Measurements from ENCODE around the gene PHRF1. TPM values are rescaled to one million over a fixed set of nuclear protein-coding genes. Genes with fewer than 3 reads are reported as not detected.
"Not testable (repeated sequence)": the region's sequence is repeated elsewhere in the genome, so short reads cannot be mapped to it uniquely, and the experiment has no call there.

Gene PHRF1
- total RNA-seq, 1 experiment from 2014 or later, result 43.9 TPM

DNA sequence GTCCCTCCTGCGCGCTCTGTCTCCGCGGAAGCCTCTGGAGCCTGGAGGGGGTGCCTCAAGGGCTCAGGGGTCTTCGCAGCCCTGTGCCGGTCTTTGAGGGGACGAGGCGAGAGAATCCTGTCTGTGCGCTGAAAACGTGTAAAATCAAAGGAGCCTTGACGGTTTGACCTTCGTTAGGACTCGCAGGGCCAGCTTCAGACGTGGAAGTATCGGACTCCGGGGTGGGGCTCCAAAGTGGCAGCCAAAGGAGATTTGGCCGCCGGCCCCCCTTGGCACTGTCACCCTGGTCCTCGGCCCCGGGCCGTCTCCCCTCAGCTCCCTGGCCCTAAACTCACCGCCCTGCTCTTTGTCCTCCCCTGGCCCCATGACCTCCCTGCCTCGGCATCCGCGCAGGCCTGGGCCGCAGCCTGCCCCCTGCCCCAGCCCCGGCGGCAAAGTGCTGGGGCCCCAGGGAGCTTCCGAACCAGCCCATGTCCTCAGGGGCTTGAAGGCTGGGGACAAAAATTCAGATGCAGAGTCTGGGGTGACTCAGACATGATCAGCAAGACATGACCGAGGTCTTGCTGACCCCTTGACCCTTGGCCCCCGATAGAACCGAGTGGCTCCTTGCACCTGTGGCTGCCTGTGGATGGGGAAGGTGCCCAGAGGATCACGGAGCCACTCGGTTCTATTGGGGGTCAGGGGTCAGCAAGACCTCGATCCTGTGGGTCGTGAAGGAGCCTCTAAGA is 6.9 kb upstream of the PHRF1 start:
- Histone ChIP-seq H3K4me3 (ENCODE audit: low read depth, low read length) (peak overlapping the region; percentile 78), H3K36me3 (ENCODE audit: control insufficient read depth, insufficient read depth, low read length) (0 out of 2 replicates have a peak, but pooled peaks cover 1% of the 10 kb centered on the region), H3K9me3 (no peaks in the 10 kb centered on the region), H3K4me1 (peaks cover 48% of the 10 kb centered on the region), H3K27me3 (replicated peaks; ENCODE audit: control insufficient read depth, insufficient read depth, low read length) (no peaks in the 10 kb centered on the region)
- BruUV-seq (replicated peaks), result TSS peak; percentile 47
- peaks cover 32% of the 10 kb centered on the region for H3K36me3 Mint-ChIP-seq (ENCODE audit: insufficient read depth, unreplicated experiment)
- H3K4me1 Mint-ChIP-seq (ENCODE audit: low read depth, unreplicated experiment), result peaks cover 10% of the 10 kb centered on the region
- intact Hi-C loops (cut with micrococcal nuclease; ENCODE audit: unreplicated experiment), result loop anchor here (5.0 to 10.0 kb wide), 2 partner anchors 48 to 125 kb away; partner anchors contain the start of genes DEAF1, IRF7 and TMEM80
- POLR2A ChIA-PET, result interaction anchor here (0.5 to 1.2 kb wide), 3 partner anchors 8 to 214 kb away, joined by 3 to 9 read pairs (median 3); no protein-coding TSS in a partner anchor
- CTCF ChIA-PET, result no interaction called here
- peak overlapping the region; percentile 32 for H3K27ac Mint-ChIP-seq (ENCODE audit: unreplicated experiment)
- peak overlapping the region; percentile 73 for H3K4me3 Mint-ChIP-seq (ENCODE audit: unreplicated experiment)
- DNase-seq, result no peak
- no peaks in the 10 kb centered on the region for H3K9me3 Mint-ChIP-seq (ENCODE audit: unreplicated experiment)
- H3K27me3 Mint-ChIP-seq (ENCODE audit: insufficient read depth, unreplicated experiment), result no peaks in the 10 kb centered on the region
- TF ChIP-seq, protein P1, sequence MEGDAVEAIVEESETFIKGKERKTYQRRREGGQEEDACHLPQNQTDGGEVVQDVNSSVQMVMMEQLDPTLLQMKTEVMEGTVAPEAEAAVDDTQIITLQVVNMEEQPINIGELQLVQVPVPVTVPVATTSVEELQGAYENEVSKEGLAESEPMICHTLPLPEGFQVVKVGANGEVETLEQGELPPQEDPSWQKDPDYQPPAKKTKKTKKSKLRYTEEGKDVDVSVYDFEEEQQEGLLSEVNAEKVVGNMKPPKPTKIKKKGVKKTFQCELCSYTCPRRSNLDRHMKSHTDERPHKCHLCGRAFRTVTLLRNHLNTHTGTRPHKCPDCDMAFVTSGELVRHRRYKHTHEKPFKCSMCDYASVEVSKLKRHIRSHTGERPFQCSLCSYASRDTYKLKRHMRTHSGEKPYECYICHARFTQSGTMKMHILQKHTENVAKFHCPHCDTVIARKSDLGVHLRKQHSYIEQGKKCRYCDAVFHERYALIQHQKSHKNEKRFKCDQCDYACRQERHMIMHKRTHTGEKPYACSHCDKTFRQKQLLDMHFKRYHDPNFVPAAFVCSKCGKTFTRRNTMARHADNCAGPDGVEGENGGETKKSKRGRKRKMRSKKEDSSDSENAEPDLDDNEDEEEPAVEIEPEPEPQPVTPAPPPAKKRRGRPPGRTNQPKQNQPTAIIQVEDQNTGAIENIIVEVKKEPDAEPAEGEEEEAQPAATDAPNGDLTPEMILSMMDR (IDR thresholded peaks at IDR 0.05; ENCODE audit: insufficient read depth in 1 of 2, low read depth in 1 of 2, low read length in 1 of 2, severe bottlenecking in 1 of 2, unreplicated experiment in 1 of 2), result no peak

DNA sequence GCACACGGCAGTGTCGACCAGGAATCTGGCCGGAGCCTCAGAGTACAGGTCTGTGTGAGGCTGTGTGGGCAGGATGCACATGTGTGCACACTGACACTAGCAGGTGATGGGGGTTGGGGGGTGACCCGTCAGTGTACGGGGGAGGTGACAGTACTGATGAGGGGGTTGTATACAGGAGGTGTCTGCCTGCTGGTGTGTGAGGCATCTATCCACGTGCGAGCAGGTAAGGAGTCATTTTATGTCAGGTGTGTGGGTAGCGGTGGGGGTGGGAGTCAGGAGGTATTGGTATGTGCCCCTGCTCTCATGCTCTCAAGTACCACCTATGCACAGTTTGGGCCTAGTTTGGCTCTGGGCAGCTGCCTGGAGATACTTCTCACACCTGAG is 4.5 kb upstream of the PHRF1 start:
- no peak overlapping the region for H3K4me3 ChIP-seq (ENCODE audit: low read depth, low read length)
- POLR2A ChIA-PET, result no interaction called here
- H3K27me3 ChIP-seq (replicated peaks; ENCODE audit: control insufficient read depth, insufficient read depth, low read length), result no peaks in the 10 kb centered on the region
- no peaks in the 10 kb centered on the region for H3K9me3 Mint-ChIP-seq (ENCODE audit: unreplicated experiment)
- intact Hi-C loops (cut with micrococcal nuclease; ENCODE audit: unreplicated experiment), result no loop called here
- peaks cover 36% of the 10 kb centered on the region for H3K4me1 ChIP-seq
- CTCF ChIA-PET, result no interaction called here
- no peak overlapping the region for H3K27ac Mint-ChIP-seq (ENCODE audit: unreplicated experiment)
- peaks cover 19% of the 10 kb centered on the region for H3K36me3 Mint-ChIP-seq (ENCODE audit: insufficient read depth, unreplicated experiment)
- TF ChIP-seq, protein P1 (IDR thresholded peaks at IDR 0.05; ENCODE audit: insufficient read depth in 1 of 2, low read depth in 1 of 2, low read length in 1 of 2, severe bottlenecking in 1 of 2, unreplicated experiment in 1 of 2), result no peak
- no peaks in the 10 kb centered on the region for H3K27me3 Mint-ChIP-seq (ENCODE audit: insufficient read depth, unreplicated experiment)
- no peak for DNase-seq
- peaks cover 22% of the 10 kb centered on the region for H3K4me1 Mint-ChIP-seq (ENCODE audit: low read depth, unreplicated experiment)
- 0 out of 2 replicates have a peak, but pooled peaks cover 1% of the 10 kb centered on the region for H3K36me3 ChIP-seq (ENCODE audit: control insufficient read depth, insufficient read depth, low read length)
- H3K9me3 ChIP-seq, result no peaks in the 10 kb centered on the region
- H3K4me3 Mint-ChIP-seq (ENCODE audit: unreplicated experiment), result no peak overlapping the region
- BruUV-seq (replicated peaks), result no TSS peak

DNA sequence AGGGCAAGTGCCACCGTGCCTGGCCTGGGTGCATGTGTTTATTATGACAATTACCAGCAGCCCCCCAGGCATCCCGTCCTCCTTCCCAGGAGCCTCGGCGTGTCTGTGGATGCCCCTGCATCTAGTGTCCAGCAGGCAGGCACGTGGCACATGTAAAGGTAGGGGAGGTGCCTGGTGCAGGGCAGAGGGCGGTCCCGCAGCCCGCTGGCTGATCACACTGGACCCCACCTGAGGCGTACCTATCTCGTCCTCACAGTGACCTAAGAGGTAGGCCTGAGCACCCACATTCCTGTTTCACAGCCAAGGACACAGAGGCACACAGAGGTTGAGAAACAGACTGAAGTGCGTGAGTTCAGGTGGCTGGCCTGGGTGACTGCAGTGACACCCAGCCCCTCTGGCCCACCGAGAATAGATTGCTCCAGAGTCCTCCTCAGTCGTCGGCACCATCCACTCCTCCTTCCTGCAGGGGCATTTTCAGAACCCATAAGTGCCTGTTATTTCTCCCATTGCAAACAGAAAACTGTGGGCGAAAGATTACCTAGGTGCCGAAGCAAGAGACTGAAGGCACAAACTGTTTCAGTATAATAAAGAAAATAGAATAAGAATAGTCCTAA is 3.0 kb upstream of the PHRF1 start:
- ChIA-PET CTCF (no interaction called here), POLR2A (no interaction called here)
- peaks cover 22% of the 10 kb centered on the region for H3K4me1 Mint-ChIP-seq (ENCODE audit: low read depth, unreplicated experiment)
- peaks cover 35% of the 10 kb centered on the region for H3K4me1 ChIP-seq
- no peaks in the 10 kb centered on the region for H3K9me3 ChIP-seq
- no peak overlapping the region for H3K4me3 ChIP-seq (ENCODE audit: low read depth, low read length)
- H3K27me3 ChIP-seq (replicated peaks; ENCODE audit: control insufficient read depth, insufficient read depth, low read length), result no peaks in the 10 kb centered on the region
- H3K27ac Mint-ChIP-seq (ENCODE audit: unreplicated experiment), result no peak overlapping the region
- BruUV-seq (replicated peaks), result no TSS peak
- H3K36me3 ChIP-seq (ENCODE audit: control insufficient read depth, insufficient read depth, low read length), result no peaks in the 10 kb centered on the region
- no peaks in the 10 kb centered on the region for H3K9me3 Mint-ChIP-seq (ENCODE audit: unreplicated experiment)
- intact Hi-C loops (cut with micrococcal nuclease; ENCODE audit: unreplicated experiment), result no loop called here
- H3K4me3 Mint-ChIP-seq (ENCODE audit: unreplicated experiment), result no peak overlapping the region
- no peaks in the 10 kb centered on the region for H3K27me3 Mint-ChIP-seq (ENCODE audit: insufficient read depth, unreplicated experiment)
- H3K36me3 Mint-ChIP-seq (ENCODE audit: insufficient read depth, unreplicated experiment), result peaks cover 10% of the 10 kb centered on the region
- TF ChIP-seq, protein P1 (IDR thresholded peaks at IDR 0.05; ENCODE audit: insufficient read depth in 1 of 2, low read depth in 1 of 2, low read length in 1 of 2, severe bottlenecking in 1 of 2, unreplicated experiment in 1 of 2), result no peak
- DNase-seq, result no peak

DNA sequence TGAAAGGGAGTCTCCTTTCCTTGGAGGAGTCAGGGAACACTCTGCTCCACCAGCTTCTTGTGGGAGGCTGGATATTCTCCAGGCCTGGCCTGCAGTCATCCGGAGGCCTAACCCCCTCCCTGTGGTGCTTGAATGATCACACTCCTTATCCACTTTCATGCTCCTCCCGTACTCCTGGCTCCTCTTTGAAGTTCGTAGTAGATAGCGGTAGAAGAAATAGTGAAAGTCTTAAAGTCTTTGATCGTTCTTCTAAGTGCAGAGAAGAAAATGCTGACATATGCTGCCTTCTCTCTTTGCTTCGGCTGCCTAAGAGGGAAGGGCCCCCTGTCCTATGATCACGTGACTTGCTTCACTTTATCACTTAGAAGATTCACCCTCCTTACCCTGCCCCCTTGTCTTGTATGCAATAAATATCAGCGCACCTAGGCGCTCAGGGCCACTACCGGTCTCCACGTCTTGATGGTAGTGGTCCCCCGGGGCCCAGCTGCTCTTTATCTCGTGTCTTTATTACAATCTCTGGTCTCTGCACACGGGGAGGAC is 2.2 kb upstream of the PHRF1 start:
- POLR2A ChIA-PET; H3K27me3 ChIP-seq (replicated peaks; ENCODE audit: control insufficient read depth, insufficient read depth, low read length); H3K9me3 ChIP-seq; H3K27me3 Mint-ChIP-seq (ENCODE audit: insufficient read depth, unreplicated experiment); BruUV-seq (replicated peaks); H3K36me3 ChIP-seq (ENCODE audit: control insufficient read depth, insufficient read depth, low read length); intact Hi-C loops (cut with micrococcal nuclease; ENCODE audit: unreplicated experiment); DNase-seq; H3K9me3 Mint-ChIP-seq (ENCODE audit: unreplicated experiment); H3K27ac Mint-ChIP-seq (ENCODE audit: unreplicated experiment); CTCF ChIA-PET: not testable (repeated sequence)
- Mint-ChIP-seq H3K4me3 (ENCODE audit: unreplicated experiment) (peak overlapping the region; percentile 78), H3K36me3 (ENCODE audit: insufficient read depth, unreplicated experiment) (peaks cover 10% of the 10 kb centered on the region), H3K4me1 (ENCODE audit: low read depth, unreplicated experiment) (peaks cover 22% of the 10 kb centered on the region)
- Histone ChIP-seq H3K4me3 (ENCODE audit: low read depth, low read length) (peak overlapping the region; percentile 96), H3K4me1 (peaks cover 41% of the 10 kb centered on the region)

Data from Caco-2 (cell line).